Chondrocyte (in vitro differentiated cells): ENCODE data around the gene KDM8. TPM values are rescaled to one million over a fixed set of nuclear protein-coding genes. Genes with fewer than 3 reads are reported as not detected.

ENCODE experiments used
- DNase-seq: peaks from one replicate; pipeline ENCODE4 v3.0.0; 2021; ENCODE audit warnings: mixed read lengths, low spot score
- H3K27ac Mint-ChIP-seq: one replicate; pipeline ENCODE4 v1.8.0; 2021; ENCODE audit warnings: mild to moderate bottlenecking, moderate library complexity, mixed read lengths; ENCODE audit not compliant: unreplicated experiment
- H3K27me3 Mint-ChIP-seq: 2 replicates; pipeline ENCODE4 v1.8.0; 2021; ENCODE audit warnings: low read depth, mixed read lengths
- H3K36me3 Mint-ChIP-seq: 2 replicates; pipeline ENCODE4 v1.8.0; 2021; ENCODE audit warnings: low read depth, mixed read lengths
- H3K4me1 Mint-ChIP-seq: 2 replicates; pipeline ENCODE4 v1.8.0; 2021; ENCODE audit warnings: low read depth, mild to moderate bottlenecking, mixed read lengths
- H3K4me3 Mint-ChIP-seq: one replicate; pipeline ENCODE4 v1.8.0; 2021; ENCODE audit warnings: mild to moderate bottlenecking, moderate library complexity, mixed read lengths; ENCODE audit not compliant: unreplicated experiment
- H3K9me3 Mint-ChIP-seq: 2 replicates; pipeline ENCODE4 v1.8.0; 2021; ENCODE audit warnings: low read depth, mixed read lengths
- CTCF ChIP-seq: fragments of 200-600 bp; sonication (generic); IDR thresholded peaks from 2 replicates; pipeline ENCODE4 v1.5.0; 2021; ENCODE audit warnings: antibody characterized with exemption, mild to moderate bottlenecking, moderate library complexity
- total RNA-seq: library from RNA; stranded (reverse); gene quantifications from 3 replicates; pipeline ENCODE4 v1.2.1, GENCODE V29; 2021

KDM8 gene
- total RNA-seq, 1 donor from 2014 or later, result 5.6 TPM

GRCh38 chr16:27231692-27232060, 28.4 kb downstream of the KDM8 start:
- H3K27ac Mint-ChIP-seq, result no peak overlapping the region
- H3K4me3 Mint-ChIP-seq, result no peak overlapping the region
- H3K27me3 Mint-ChIP-seq, result no peaks in the 10 kb centered on the region
- peaks cover 2% of the 10 kb centered on the region for H3K36me3 Mint-ChIP-seq
- H3K4me1 Mint-ChIP-seq, result peaks cover 26% of the 10 kb centered on the region
- no peaks in the 10 kb centered on the region for H3K9me3 Mint-ChIP-seq
- no peak for TF ChIP-seq CTCF
- peak; percentile 77 for DNase-seq

DNA sequence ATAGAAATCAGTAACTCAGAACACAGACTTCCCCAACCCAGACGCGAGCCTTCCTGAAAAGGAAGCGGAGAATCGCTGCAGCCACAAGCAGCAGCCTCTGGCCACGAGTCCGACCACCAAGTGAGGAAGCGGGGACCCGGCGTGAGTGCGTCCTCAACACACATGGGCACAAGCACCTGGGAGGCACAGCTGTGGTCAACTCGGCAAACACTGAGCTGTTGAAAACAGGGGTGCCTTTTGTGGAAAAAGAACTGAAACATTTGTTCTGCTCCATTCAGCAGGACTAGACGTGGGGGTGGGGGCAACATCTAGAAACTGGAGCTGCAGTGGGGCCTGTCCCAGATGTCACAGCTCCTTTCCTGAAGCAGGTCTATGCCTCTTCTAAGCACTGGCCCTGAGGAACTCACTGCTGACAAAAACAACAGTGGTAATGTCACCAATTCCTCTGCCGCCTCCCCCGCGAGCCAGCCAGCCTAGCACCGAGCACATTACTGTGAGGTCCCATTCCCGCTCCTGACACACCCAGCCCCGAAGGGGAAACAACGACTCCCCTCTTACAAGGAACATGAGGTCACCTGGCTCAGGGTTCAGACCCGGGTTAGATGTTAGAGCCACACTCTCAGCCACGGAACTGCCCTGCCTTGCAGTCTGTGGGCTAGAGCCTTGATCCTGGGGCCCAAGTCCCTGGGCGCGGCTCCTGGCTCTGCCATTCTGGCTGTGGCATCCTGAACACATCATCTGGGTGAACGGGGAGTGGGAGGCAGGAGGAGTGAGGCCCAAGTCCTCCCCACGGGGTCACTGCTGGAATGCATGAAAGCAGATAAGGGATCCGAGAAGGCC, 29.0 kb downstream of the KDM8 start:
- Mint-ChIP-seq H3K27me3 (no peaks in the 10 kb centered on the region), H3K27ac (no peak overlapping the region), H3K4me3 (no peak overlapping the region), H3K36me3 (peaks cover 2% of the 10 kb centered on the region), H3K9me3 (no peaks in the 10 kb centered on the region), H3K4me1 (peaks cover 32% of the 10 kb centered on the region)
- TF ChIP-seq CTCF, result no peak
- peak; percentile 65 for DNase-seq

GRCh38 chr16:27232901-27233625, 29.7 kb downstream of the KDM8 start:
- H3K4me1 Mint-ChIP-seq, result peaks cover 40% of the 10 kb centered on the region
- TF ChIP-seq CTCF, result no peak
- no peaks in the 10 kb centered on the region for H3K9me3 Mint-ChIP-seq
- no peak for DNase-seq
- no peak overlapping the region for H3K4me3 Mint-ChIP-seq
- no peak overlapping the region for H3K27ac Mint-ChIP-seq
- H3K27me3 Mint-ChIP-seq, result no peaks in the 10 kb centered on the region
- H3K36me3 Mint-ChIP-seq, result peaks cover 2% of the 10 kb centered on the region

DNA sequence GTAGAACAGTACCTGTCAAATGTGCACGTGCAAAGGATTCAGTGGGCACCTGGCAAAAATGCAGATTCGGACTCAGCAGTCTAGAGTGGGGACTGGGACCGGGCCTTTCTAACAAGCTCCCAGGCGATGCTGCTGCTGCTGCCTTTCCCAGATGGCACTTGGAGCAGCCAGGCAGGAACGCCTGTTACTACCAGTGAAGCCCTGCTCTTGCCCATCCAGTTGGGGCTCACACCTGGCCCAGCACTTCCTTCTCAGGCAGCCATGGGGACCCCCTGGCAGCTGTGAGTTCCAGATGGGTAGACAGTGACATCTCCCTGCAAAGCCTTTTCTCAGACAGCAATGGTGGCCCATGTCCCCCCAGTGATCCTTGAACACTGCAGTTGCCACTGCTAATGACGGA, 30.4 kb downstream of the KDM8 start:
- Mint-ChIP-seq H3K4me1 (peaks cover 45% of the 10 kb centered on the region), H3K9me3 (no peaks in the 10 kb centered on the region), H3K27ac (no peak overlapping the region), H3K27me3 (no peaks in the 10 kb centered on the region), H3K4me3 (no peak overlapping the region), H3K36me3 (peaks cover 2% of the 10 kb centered on the region)
- DNase-seq, result no peak
- no peak for TF ChIP-seq CTCF

DNA sequence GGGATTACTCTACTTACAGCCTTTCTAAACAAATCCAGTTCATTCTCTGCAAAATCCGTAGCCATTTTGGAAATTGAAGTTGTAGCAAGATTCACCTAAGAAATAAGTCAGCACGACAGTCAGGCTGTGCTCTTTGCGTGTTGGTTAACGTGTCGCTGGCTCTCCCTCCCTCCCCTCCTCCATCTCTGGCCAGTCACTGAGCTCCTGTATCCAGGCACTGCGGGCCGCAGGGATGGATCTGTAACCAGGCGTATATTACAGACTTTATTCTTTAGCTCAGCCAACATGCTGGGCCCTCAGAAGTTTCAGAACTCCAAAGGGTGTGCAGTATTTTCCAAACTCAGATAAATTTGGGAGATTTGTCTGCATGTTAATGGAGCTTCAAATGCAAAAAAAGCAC, 30.8 kb downstream of the KDM8 start:
- Mint-ChIP-seq H3K27ac (no peak overlapping the region), H3K4me3 (no peak overlapping the region), H3K9me3 (no peaks in the 10 kb centered on the region), H3K4me1 (peaks cover 41% of the 10 kb centered on the region), H3K27me3 (no peaks in the 10 kb centered on the region), H3K36me3 (peaks cover 2% of the 10 kb centered on the region)
- no peak for DNase-seq
- TF ChIP-seq CTCF, result no peak
